Naive thymus-derived CD8-positive, alpha-beta T cell (primary cell): ENCODE results near the gene LTA. TPM values are rescaled to one million over a fixed set of nuclear protein-coding genes. Genes with fewer than 3 reads are reported as not detected.

Experiments used
- ATAC-seq, 2 donors: fragments of 150-1000 bp; cut with Tn5 transposase in 1 of 2; sonication (Bioruptor Pico), chemical (Tn5 transposase) in 1 of 2; 1 replicate in 1 of 2; 2 replicates in 1 of 2; pipeline ENCODE4 v1.10.0; 2021; ENCODE audit warnings: mild to moderate bottlenecking in 2 of 2, moderate library complexity in 2 of 2
- POLR2A ChIA-PET: fragments of 350-600 bp; sonication (Branson Sonifier 250); formaldehyde crosslinking; loops from one replicate; lab custom pipeline; 2021; ENCODE audit warnings: antibody characterized with exemption; lab: Charles Lee
- DNase-seq, 10 donors: peaks; one replicate each; pipeline versions ENCODE4 v3.0.0 to v3.0.0-alpha.2; 2020 to 2022
- H3K27ac Mint-ChIP-seq, 10 donors: one replicate each; pipeline ENCODE4 v1.8.0; 2020 to 2022; ENCODE audit warnings: mild to moderate bottlenecking in 10 of 10, mixed read lengths in 10 of 10, moderate library complexity in 4 of 10, inconsistent platforms in 1 of 10
- H3K27me3 Mint-ChIP-seq, 5 donors: one replicate each; pipeline ENCODE4 v1.8.0; 2021 to 2022; ENCODE audit warnings: mixed read lengths in 5 of 5
- H3K36me3 Mint-ChIP-seq, 3 donors: one replicate each; pipeline ENCODE4 v1.8.0; 2020 to 2022; ENCODE audit warnings: mixed read lengths in 3 of 3, mild to moderate bottlenecking in 2 of 3, inconsistent platforms in 1 of 3
- H3K4me1 Mint-ChIP-seq, 4 donors: one replicate each; pipeline ENCODE4 v1.8.0; 2021 to 2022; ENCODE audit warnings: mixed read lengths in 4 of 4
- H3K4me3 Mint-ChIP-seq, 10 donors: one replicate each; pipeline ENCODE4 v1.8.0; 2020 to 2022; ENCODE audit warnings: mild to moderate bottlenecking in 10 of 10, mixed read lengths in 10 of 10, moderate library complexity in 6 of 10, inconsistent platforms in 1 of 10
- H3K9me3 Mint-ChIP-seq, 9 donors: one replicate each; pipeline ENCODE4 v1.8.0; 2020 to 2022; ENCODE audit warnings: mixed read lengths in 9 of 9, mild to moderate bottlenecking in 3 of 9, inconsistent platforms in 1 of 9, moderate library complexity in 1 of 9
- polyA plus RNA-seq, 3 donors: library from polyadenylated mRNA; unstranded; fragments of 300-500 nt; fragmentation: Illumina TruSeq; gene quantifications; one replicate each; pipeline ENCODE4 v1.2.3, GENCODE V29; 2021
- total RNA-seq, 8 experiments: library from RNA in 2 of 8; stranded (reverse) in 2 of 8; gene quantifications; one replicate each; pipeline ENCODE4 v1.2.3 and lab custom pipeline; 2021 to 2026

The LTA gene, protein sequence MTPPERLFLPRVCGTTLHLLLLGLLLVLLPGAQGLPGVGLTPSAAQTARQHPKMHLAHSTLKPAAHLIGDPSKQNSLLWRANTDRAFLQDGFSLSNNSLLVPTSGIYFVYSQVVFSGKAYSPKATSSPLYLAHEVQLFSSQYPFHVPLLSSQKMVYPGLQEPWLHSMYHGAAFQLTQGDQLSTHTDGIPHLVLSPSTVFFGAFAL
- total RNA-seq (10 to 100 TPM; 14.3 to 16.2 TPM), polyA plus RNA-seq (10 to 100 TPM; 11.0 to 40.1 (median 29.9) TPM), total RNA-seq (lab: John Stamatoyannopoulos, UW) (7.8 to 382 (median 15.4) reads per million in 6 experiments)

DNA sequence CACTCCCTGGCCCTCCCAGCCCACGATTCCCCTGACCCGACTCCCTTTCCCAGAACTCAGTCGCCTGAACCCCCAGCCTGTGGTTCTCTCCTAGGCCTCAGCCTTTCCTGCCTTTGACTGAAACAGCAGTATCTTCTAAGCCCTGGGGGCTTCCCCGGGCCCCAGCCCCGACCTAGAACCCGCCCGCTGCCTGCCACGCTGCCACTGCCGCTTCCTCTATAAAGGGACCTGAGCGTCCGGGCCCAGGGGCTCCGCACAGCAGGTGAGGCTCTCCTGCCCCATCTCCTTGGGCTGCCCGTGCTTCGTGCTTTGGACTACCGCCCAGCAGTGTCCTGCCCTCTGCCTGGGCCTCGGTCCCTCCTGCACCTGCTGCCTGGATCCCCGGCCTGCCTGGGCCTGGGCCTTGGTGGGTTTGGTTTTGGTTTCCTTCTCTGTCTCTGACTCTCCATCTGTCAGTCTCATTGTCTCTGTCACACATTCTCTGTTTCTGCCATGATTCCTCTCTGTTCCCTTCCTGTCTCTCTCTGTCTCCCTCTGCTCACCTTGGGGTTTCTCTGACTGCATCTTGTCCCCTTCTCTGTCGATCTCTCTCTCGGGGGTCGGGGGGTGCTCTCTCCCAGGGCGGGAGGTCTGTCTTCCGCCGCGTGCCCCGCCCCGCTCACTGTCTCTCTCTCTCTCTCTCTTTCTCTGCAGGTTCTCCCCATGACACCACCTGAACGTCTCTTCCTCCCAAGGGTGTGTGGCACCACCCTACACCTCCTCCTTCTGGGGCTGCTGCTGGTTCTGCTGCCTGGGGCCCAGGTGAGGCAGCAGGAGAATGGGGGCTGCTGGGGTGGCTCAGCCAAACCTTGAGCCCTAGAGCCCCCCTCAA, at the start of gene LTA:
LTA (plus strand) TSS at position 249 of the 871 bp plus-strand sequence; CDS start at position 703, 454 bp downstream.
- no peaks in the 10 kb centered on the region for H3K27me3 Mint-ChIP-seq
- H3K36me3 Mint-ChIP-seq, result peaks cover 0 to 8% (median 2%) of the 10 kb centered on the region in 3 donors
- peak; percentile 67 to 88 (median 74) for DNase-seq
- ATAC-seq, result peak; percentile 76 to 79
- peak within 1 kb of the TSS; percentile 97 to 100 (median 99) for H3K27ac Mint-ChIP-seq
- peak within 1 kb of the TSS; percentile 89 to 100 (median 99) for H3K4me3 Mint-ChIP-seq
- no peaks in the 10 kb centered on the region for H3K9me3 Mint-ChIP-seq
- peaks cover 55 to 98% (median 92%) of the 10 kb centered on the region in 4 donors for H3K4me1 Mint-ChIP-seq
- POLR2A ChIA-PET, result interaction anchor here (0.7 to 38.0 kb wide), 5 partner anchors 0 to 31 kb away, joined by 3 to 1584 read pairs (median 68); partner anchors contain the start of genes ATP6V1G2, DDX39B, LST1 and LTA

DNA sequence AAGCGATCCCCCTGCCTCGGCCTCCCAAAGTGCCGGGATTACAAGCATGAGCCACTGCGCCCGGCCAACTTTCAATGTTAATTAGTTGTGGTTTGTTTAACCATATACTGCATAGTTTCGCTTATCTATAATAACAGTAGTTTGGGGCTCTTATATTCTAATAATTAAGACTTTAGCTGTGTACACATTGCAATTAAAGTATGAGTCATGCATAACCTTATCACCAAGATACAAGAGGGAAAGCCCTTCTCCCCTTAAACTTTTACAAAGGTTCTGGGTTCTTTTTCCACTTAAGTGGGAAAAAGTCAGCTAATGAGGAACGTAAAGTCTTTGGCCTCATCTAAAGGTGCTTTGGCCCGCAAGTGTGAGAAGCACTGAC, 46.5 kb upstream of the LTA start:
- H3K4me3 Mint-ChIP-seq, result no peak overlapping the region
- H3K36me3 Mint-ChIP-seq, result peaks cover 0 to 19% (median under 1%) of the 10 kb centered on the region in 3 donors
- H3K9me3 Mint-ChIP-seq, result no peaks in the 10 kb centered on the region
- peaks cover 0 to 12% (median 1%) of the 10 kb centered on the region in 4 donors for H3K4me1 Mint-ChIP-seq
- DNase-seq, result no peak
- POLR2A ChIA-PET, result interaction anchor here (0.7 kb wide), 1 partner anchor 12 kb away, joined by 5 read pairs; no protein-coding TSS in a partner anchor
- ATAC-seq, result no peak
- H3K27me3 Mint-ChIP-seq, result no peaks in the 10 kb centered on the region
- H3K27ac Mint-ChIP-seq, result no peak overlapping the region

DNA sequence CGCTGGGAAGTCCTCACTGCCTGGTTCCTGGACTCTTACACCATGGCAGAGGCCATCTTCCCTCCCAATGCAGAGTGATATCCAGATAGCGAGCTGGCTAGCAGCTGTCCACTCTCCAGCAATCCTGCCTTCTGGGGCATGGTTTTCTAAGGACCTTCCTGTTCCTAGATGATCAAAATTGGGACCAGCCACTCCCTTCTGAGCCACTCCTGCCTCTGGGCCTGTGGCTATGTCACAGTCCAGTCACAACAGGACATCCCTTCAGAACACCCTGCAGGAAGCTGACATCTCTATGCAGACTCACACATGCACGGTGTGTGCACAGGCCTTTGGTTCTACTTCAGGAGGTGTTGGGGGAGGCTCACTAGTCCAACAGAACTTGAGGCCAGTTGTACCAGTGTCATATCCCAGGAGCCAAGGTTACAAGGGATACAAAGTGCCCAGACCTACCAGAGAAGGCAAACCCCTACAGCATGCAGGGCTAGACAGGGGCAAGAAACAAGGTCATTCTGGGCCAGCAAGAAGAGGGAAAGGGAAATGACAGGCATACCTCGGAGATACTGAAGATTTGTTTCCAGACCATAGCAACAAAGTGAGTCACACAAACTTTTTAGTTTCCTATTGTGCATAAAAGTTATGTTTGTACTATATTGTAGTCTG, 46.0 kb upstream of the LTA start:
- H3K4me3 Mint-ChIP-seq, result no peak overlapping the region
- POLR2A ChIA-PET, result no interaction called here
- H3K27ac Mint-ChIP-seq, result no peak overlapping the region
- DNase-seq, result no peak
- no peaks in the 10 kb centered on the region for H3K27me3 Mint-ChIP-seq
- H3K36me3 Mint-ChIP-seq, result peaks cover 2 to 24% (median 4%) of the 10 kb centered on the region in 3 donors
- no peaks in the 10 kb centered on the region for H3K9me3 Mint-ChIP-seq
- ATAC-seq, result no peak
- peaks cover 0 to 15% (median 1%) of the 10 kb centered on the region in 4 donors for H3K4me1 Mint-ChIP-seq

DNA sequence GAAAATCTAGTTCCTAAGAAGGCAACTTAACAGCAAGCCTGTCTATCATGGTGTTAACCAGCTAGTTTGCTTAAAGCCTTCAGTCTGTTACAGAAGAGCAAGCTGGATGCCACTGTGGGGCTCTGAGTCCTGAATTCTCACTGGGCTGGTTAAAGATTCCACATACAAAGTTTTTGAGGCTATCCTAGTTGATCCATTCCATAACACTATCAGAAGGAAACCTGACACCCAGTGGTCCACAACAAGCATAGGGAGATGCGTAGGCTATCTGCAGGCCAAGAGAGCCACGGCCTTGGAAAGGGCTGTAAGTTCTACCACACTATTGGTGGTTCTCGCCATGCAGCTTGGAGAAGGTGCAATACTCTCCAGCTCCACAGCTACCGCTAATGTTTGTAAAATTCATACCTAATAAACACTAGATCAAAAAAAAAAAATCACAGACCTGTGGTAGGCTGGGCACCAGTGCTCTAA, 43.7 kb upstream of the LTA start:
- Mint-ChIP-seq H3K4me1 (peaks cover 1 to 27% (median 10%) of the 10 kb centered on the region in 4 donors), H3K36me3 (peaks cover 4 to 45% (median 8%) of the 10 kb centered on the region in 3 donors), H3K9me3 (no peaks in the 10 kb centered on the region), H3K4me3 (no peak overlapping the region), H3K27me3 (no peaks in the 10 kb centered on the region), H3K27ac (peak overlapping the region in 3 of 10 donors; percentile 36 to 68 (median 67))
- POLR2A ChIA-PET, result interaction anchor here (1.2 to 2.5 kb wide), 3 partner anchors 10 to 33 kb away, joined by 3 to 13 read pairs (median 5); partner anchors contain the start of gene DDX39B
- DNase-seq (no peak), ATAC-seq (peak; percentile 16 to 18)

DNA sequence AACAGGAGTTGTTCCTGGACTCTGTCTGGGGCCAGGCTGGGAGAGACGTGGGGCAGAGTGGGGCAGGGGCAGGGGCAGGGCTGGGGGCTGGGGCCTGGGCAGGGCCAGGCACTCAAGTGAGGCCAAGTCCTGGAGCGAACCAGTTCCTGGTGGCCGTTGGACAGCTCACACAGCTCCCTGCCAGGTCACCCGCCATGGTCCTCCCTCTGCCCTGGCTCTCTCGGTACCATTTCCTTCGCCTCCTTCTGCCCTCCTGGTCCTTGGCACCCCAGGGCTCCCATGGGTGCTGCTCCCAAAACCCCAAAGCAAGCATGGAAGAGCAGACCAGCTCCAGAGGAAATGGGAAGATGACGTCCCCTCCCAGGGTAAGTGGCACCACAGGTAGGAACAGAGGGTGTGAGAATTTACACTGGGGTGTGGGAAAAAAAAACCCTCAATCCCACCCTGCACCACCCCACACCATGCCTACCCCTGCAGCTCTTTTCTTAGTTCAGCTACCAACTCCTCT, 43.2 kb upstream of the LTA start, which contains the start of gene MCCD1:
MCCD1 (plus strand) TSS at position 142 of the 508 bp plus-strand sequence; CDS start at position 195, 53 bp downstream.
- peak in 1 of 2 donors; percentile 42 for ATAC-seq
- POLR2A ChIA-PET, result interaction anchor here (1.2 to 2.5 kb wide), 3 partner anchors 10 to 34 kb away, joined by 3 to 13 read pairs (median 5); partner anchors contain the start of gene DDX39B
- H3K27ac Mint-ChIP-seq, result peak within 1 kb of the TSS in 6 of 10 donors; percentile 31 to 68 (median 43)

DNA sequence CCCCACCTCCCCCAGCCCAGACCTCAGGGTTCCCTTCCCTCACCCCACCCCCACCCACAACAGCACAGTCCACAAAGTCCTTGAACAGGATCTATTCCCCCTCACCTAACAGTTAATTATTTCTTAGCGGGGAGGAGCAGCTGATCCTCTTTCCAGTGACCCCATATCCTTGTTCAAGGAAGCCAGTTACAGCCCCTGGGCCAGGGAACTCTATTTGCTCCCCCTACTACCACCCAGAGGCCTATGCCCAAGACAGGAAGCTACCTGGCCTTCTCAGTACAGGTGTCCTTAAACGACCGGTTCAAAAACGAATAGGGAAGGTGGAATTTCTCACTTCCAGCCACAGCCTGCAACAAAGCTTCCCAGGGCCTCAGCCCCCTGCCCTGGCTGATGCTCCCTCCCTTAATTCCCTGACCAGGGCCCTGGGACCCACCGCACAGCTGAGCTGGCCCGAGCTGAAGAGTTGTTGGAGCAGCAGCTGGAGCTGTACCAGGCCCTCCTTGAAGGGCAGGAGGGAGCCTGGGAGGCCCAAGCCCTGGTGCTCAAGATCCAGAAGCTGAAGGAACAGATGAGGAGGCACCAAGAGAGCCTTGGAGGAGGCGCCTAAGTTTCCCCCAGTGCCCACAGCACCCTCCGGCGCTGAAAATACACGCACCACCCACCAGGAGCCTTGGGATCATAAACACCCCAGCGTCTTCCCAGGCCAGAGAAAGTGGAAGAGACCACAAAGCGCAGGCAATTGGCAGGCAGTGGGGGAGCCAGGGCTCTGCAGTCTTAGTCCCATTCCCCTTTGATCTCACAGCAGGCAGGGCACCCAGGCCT, 42.5 kb upstream of the LTA start:
- Mint-ChIP-seq H3K9me3 (no peaks in the 10 kb centered on the region), H3K4me3 (peak overlapping the region in 1 of 10 donors; percentile 14), H3K27ac (peak overlapping the region in 3 of 10 donors; percentile 18 to 41 (median 37)), H3K4me1 (peaks cover 2 to 31% (median 13%) of the 10 kb centered on the region in 4 donors), H3K36me3 (peaks cover 4 to 57% (median 12%) of the 10 kb centered on the region in 3 donors), H3K27me3 (no peaks in the 10 kb centered on the region)
- DNase-seq, result no peak
- peak; percentile 18 to 33 for ATAC-seq
- POLR2A ChIA-PET, result interaction anchor here (1.7 to 2.5 kb wide), 2 partner anchors 9 to 11 kb away, joined by 5 to 13 read pairs; partner anchors contain the start of gene DDX39B

More for the DNA sequence above, 43.2 kb upstream of the LTA start, which contains the start of gene MCCD1:
- DNase-seq, result peak in 1 of 10 donors; percentile 31
- Mint-ChIP-seq H3K27me3 (no peaks in the 10 kb centered on the region), H3K4me1 (peaks cover 2 to 31% (median 11%) of the 10 kb centered on the region in 4 donors), H3K36me3 (peaks cover 4 to 51% (median 10%) of the 10 kb centered on the region in 3 donors), H3K9me3 (no peaks in the 10 kb centered on the region), H3K4me3 (no peak within 1 kb of the TSS)

DNA sequence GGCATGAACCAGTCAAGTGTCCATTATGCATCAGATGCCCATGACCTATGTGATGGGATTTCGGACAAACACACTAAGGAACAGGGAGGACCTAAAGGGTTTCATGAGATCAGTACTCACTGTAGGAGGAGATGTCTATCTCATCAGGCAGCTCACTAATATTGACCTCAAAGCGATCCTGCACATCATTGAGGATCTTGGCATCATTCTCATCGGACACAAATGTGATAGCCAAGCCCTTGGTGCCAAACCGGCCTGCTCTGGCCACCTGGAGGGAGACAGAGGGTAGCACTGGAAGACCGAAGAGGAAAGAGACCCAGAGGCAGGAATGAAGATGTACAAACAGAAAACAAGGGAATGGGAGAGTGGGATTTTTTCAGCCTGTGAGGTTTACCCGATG, 41.4 kb upstream of the LTA start:
- peaks cover 4 to 69% (median 21%) of the 10 kb centered on the region in 3 donors for H3K36me3 Mint-ChIP-seq
- H3K27ac Mint-ChIP-seq, result peak overlapping the region in 4 of 10 donors; percentile 29 to 88 (median 58)
- no peak overlapping the region for H3K4me3 Mint-ChIP-seq
- ATAC-seq (no peak), DNase-seq (no peak)
- no peaks in the 10 kb centered on the region for H3K9me3 Mint-ChIP-seq
- POLR2A ChIA-PET, result interaction anchor here (0.7 kb wide), 1 partner anchor 12 kb away, joined by 3 read pairs; no protein-coding TSS in a partner anchor
- H3K27me3 Mint-ChIP-seq, result no peaks in the 10 kb centered on the region
- H3K4me1 Mint-ChIP-seq, result peaks cover 2 to 32% (median 19%) of the 10 kb centered on the region in 4 donors

DNA sequence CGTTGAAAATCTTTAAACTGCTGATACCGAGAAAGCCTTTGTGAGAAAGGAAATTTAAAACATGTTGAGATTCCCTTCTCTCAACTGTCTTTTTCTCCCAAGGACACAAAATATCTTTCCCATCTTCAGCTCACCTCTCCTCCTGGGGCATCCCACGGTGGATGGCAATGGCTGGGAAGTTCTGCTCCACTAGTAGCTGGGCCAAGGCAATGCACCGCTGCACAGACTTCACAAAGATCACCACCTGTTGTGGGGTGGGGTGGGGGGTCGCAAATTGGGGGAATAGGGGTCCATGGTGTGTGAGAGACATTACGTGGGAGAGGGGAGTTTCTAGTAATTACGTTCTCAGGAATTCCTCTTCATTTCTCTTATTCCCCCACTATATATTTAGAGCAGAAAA, 40.9 kb upstream of the LTA start:
- POLR2A ChIA-PET, result interaction anchor here (0.6 to 1.6 kb wide), 3 partner anchors 10 to 22 kb away, joined by 3 to 7 read pairs (median 5); partner anchors contain the start of gene DDX39B
- H3K9me3 Mint-ChIP-seq, result no peaks in the 10 kb centered on the region
- H3K4me3 Mint-ChIP-seq, result no peak overlapping the region
- peak overlapping the region in 3 of 10 donors; percentile 18 to 57 (median 29) for H3K27ac Mint-ChIP-seq
- peaks cover 9 to 74% (median 24%) of the 10 kb centered on the region in 3 donors for H3K36me3 Mint-ChIP-seq
- DNase-seq (no peak), ATAC-seq (no peak)
- H3K27me3 Mint-ChIP-seq, result no peaks in the 10 kb centered on the region
- H3K4me1 Mint-ChIP-seq, result peaks cover 2 to 37% (median 24%) of the 10 kb centered on the region in 4 donors

DNA sequence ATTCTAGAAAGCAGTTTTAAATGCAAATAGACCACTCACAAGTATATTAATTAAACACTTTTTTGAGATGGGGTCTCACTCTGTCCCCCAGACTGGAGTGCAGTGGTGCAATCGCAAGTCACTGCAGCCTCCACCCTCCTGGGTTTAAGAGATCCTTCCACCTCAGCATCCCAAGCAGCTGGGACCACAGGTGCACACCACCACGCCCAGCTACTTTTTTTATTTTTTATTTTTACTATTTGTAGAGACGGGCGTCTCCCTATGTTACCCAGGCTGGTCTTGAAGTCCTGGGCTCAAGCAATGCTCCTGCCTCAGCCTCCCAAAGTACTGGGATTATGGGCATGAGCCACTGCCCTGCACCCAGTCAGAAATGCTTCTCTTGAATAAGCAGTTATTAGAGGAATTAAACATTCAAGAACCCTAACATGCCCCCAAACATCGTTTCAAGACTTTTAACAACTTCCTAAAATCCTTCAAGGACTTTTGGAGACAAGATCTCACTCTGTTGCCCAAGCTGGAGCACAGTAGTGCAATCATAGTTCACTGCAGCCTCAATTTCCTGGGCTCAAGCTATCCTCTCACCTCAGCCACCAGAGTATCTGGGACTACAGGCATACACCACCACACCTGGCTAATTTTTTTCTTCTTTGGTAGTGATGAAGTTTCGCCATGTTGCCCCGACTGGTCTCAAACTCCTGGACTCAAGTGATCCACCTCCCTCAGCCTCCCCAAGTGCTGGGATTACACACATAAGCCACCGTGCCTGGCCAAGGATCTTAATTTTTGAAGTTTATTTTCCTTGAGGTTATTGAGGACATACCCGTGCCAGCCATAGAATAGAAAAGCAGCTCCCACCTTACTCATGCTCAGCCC, 40.1 kb upstream of the LTA start:
- H3K36me3 Mint-ChIP-seq, result peaks cover 12 to 81% (median 24%) of the 10 kb centered on the region in 3 donors
- DNase-seq, result no peak
- H3K9me3 Mint-ChIP-seq, result no peaks in the 10 kb centered on the region
- H3K4me3 Mint-ChIP-seq, result no peak overlapping the region
- POLR2A ChIA-PET, result interaction anchor here (0.5 to 1.6 kb wide), 4 partner anchors 9 to 435 kb away, joined by 3 to 7 read pairs (median 4); partner anchors contain the start of gene DDX39B
- no peak for ATAC-seq
- H3K27ac Mint-ChIP-seq, result peak overlapping the region in 4 of 10 donors; percentile 9 to 58 (median 39)
- H3K4me1 Mint-ChIP-seq, result peaks cover 2 to 42% (median 29%) of the 10 kb centered on the region in 4 donors
- H3K27me3 Mint-ChIP-seq, result no peaks in the 10 kb centered on the region
